HK-2 (cell line): ENCODE results near the gene AXIN2.
A peak's percentile ranks its signal among the peaks of the same experiment; 100 is the strongest.

ENCODE experiments used
- DNase-seq: peaks from one replicate; pipeline ENCODE4 v3.0.0-alpha.2; 2018; ENCODE audit not compliant: unreplicated experiment

Gene AXIN2

GRCh38 chr17:65556014-65556909, 5.2 kb downstream of the AXIN2 start:
- peak; percentile 78 for DNase-seq

GRCh38 chr17:65554553-65555223, 6.8 kb downstream of the AXIN2 start:
- no peak for DNase-seq

- DNase-seq: no peak
Measured at GRCh38 chr17:65553646-65554552, 7.5 kb downstream of the AXIN2 start.

GRCh38 chr17:65553009-65553645, 8.3 kb downstream of the AXIN2 start:
- DNase-seq: no peak

DNA sequence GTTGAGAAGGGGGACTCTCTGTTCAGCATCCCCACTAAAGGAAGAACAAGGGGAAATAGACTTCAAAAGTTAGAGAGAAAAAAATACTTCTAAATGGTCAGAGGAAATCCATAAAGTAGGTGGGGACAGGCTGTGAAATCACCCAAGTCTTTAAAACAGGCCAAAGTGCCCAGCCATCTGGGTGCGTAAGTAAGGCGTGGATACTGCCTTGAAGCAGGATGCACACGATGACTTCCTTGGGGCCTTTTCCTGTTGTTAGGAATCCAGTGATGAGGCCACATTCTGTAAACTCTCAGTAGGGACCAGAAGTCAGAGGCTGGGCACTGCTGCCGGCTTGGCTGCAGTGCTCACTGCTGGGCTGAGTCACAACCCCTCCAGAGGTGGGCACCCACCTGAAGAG, 9.2 kb downstream of the AXIN2 start:
- DNase-seq: no peak

- DNase-seq: no peak
Measured at GRCh38 chr17:65551267-65552040, 10.0 kb downstream of the AXIN2 start.

DNA sequence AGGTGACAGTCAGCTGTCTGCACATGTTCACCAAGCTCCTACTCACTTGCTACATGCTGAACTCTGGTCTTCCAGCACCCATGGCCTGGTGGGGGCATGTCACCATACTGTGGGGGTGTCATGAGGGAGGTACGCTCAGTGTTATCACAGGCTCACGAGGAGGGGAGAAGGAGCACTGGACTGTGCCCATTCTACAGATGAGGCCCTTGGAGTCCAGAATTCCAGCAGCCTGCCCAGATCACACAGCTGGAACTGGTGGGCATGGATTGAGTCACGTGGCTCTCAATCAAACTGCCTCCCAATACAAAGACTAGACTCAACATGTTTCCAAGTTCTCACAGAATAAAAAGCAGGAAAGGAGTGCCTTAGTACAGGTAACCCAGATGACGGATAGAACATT, 10.7 kb downstream of the AXIN2 start:
- DNase-seq: no peak

DNA sequence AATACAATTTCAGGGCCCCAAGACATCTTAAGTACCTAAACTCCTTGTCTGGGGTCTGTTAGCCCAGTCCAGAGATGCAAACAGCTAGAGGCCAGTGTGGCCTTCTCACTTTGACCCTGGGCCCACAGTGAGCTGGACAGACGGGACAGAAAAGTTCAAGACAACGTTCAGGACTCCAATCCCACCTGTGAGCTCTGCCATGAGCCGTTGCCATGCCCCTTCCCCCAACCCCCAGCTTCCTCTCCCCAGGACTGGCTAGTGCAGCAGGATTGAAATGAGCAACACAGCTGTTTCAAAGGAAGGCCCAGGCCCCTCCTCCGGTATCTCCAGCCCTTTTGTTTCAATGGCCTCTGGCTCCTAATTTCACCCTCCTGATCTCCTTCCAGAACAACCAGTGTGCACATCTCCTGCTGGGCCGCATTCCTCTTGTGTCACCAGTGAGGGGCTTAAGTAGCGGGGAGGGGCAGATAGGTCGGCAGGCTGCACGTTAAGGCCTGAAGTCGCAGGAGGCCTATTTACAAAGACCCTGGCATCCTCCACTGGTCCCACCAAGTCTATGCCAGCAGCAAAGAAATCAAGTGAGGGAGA, 11.3 kb downstream of the AXIN2 start:
- DNase-seq: no peak

DNA sequence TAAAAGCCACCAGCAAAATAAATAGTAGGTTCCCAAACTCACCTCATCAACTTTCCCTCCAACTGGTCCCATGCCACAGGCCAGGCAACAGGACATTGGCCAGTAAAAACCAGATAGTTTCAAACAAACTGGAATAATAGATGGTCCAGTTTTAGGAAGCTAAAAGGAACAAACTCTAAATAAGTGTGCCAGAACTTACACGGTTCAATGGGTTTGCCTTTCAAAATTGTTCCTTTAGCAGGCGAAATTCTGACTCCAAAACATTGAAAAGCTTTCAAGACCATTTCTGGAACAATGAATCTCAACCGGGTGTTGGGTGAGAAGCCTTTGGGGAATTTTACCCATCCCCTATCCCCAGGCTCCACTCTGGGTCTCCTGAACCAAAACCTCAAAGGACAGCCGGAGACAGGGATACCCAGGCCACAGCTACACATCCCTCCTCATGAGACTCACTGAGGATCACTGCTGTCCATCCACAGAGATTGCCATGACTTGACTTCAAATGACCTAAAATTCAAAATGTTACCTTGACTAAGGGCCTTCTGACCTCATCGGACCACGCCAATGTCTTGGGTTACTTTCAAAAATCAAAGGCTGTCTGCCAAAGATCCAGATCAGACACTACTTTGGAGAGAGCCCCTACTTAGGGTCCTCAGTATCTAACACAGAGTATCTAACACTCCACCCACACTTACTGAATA, 13.0 kb downstream of the AXIN2 start:
- DNase-seq: no peak

DNA sequence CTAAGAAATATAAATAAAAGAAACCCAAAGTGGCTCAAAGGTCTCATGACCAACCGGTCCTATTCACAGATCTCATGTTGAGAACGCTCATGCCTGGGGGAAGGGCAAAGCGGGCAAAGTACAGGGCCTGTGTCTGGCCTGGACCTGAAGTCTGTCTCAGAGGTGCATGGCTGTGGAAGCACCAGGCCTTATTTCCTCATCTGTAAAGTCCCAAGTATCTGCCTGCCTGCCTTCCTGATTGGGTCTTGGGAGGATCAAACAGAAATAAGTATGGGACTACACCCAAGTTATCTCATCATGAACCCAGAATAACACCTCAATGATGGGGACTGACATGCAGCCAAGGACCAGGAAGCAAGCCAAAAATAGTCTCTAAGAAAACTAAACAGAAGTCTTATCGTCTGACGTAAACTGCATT, 14.2 kb downstream of the AXIN2 start:
- DNase-seq: no peak

DNA sequence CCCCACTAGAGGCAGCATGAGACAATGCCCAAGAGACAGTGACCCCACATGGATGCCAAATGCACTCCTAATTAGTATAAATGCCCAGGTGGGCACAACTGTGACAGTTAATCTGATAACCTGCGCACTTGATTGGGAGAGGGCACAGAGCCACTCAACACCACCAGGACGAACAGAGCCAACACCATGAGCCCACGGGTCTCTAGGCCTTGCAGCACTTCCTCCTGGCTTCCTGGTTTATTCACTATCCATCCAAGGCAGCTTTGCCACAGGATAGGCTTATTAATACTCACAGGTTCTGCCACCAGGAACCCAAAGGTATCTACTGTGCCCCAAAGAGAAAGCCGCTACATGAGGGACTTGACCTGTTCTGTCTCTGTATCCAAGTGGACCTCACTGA, 14.9 kb downstream of the AXIN2 start:
- no peak for DNase-seq

DNA sequence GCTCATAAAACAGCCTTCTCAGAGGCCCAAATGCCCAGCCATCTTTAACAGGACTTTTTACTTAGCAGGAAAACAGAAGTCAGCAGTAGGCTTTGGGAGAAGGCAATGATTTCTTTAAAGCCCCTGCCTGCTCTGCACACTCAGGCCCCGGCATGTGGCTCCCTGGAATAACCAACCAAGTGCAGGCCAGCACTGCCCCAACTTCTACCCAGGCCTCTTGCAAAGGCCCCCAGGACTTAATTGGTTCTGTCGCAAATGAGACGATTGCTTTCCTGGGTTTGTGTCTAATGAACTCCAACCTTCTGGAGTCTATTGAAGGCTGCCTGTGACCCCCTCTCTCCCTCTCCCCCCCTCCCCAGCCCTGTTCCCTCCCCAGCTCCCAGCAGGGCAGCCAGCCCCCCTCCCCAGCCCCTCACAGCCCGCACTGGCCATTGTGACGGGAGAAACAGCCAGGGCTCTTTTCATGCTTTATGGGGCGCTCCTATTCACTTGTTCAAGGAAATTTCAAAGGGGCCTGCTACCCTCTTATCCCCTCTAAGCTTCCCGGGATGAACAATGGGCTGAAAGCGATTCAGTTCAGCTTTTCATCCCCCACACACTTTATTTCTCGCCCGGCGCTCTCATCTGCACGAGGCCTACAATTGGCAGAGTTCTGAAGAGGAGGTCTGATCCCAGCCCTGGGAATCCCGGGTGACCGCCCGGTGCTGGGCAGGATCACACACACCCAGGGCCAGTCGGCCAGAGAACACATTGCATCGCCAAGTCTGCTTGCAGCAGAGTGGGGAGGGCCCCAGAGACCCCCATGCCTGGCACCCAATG, 15.5 kb downstream of the AXIN2 start:
- DNase-seq: no peak

DNA sequence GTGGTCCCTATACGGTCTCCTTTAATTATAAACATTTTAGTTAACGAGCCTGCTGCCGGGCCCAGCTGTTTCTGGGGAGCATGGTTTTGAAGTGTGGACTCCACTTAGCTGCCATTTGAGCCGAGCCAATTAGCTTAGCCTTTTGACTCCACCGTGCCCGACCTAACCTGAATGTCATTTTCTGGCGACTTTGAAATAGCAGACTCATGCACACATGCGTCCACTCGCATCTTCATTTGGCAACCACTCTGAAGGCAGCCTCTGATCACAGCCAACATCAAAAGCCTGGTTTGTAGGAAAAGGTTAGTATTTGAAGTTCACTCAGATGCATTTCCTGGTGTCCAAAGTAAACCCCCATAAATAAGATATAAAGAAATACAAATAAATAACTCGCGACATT, 16.8 kb downstream of the AXIN2 start:
- no peak for DNase-seq

GRCh38 chr17:65542610-65543009, 18.8 kb downstream of the AXIN2 start:
- no peak for DNase-seq

DNA sequence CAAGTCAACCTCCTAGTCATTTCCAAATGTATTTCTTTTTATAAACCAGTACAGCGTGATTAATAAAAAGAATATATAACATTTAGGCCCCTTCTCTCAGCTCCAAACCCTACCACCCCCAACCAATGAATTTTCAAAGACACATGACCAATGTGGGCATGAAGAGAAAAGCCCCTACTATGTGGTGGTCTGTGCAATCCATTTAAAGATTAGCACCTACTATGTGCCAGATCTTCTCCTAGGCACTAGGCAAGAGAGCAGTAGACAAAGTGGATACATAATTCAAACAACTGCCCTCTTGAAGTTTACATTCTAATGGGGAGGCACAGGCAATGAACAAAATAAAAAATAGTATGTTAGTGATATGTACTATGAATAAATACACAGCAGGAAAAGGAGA, 19.4 kb downstream of the AXIN2 start:
- no peak for DNase-seq

- no peak for DNase-seq
Measured at GRCh38 chr17:65541453-65541852, 20.0 kb downstream of the AXIN2 start.

DNA sequence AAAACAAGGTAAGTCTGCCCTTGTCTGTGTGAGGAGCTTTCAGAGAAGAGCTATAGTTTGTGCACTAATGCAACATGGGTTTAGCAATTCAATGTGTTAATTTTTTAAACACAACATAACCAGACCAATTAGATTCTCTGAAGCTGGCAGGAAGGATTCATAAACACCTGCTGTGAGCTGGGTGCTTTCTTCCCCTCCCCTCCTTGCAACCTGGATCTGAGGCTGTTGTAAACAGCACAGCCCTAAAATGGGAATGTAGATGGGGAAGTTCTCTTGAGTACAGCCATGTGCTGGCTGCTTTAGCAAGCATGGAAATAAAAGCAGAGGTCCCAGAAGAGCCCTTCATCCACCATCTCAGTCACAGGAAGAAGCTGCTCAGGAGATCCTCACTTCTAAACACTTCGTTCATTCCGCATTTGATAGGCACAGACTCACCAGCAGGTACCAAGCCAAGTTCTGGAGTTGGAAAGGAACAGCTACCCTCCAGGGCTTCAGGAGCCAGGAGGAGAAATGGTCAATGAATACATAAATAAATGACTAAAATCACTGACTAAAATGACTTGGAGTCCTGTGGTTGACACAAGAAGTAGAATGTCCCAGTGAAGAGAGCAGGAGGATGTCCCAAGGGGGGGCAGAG, 21.7 kb downstream of the AXIN2 start:
- no peak for DNase-seq

DNA sequence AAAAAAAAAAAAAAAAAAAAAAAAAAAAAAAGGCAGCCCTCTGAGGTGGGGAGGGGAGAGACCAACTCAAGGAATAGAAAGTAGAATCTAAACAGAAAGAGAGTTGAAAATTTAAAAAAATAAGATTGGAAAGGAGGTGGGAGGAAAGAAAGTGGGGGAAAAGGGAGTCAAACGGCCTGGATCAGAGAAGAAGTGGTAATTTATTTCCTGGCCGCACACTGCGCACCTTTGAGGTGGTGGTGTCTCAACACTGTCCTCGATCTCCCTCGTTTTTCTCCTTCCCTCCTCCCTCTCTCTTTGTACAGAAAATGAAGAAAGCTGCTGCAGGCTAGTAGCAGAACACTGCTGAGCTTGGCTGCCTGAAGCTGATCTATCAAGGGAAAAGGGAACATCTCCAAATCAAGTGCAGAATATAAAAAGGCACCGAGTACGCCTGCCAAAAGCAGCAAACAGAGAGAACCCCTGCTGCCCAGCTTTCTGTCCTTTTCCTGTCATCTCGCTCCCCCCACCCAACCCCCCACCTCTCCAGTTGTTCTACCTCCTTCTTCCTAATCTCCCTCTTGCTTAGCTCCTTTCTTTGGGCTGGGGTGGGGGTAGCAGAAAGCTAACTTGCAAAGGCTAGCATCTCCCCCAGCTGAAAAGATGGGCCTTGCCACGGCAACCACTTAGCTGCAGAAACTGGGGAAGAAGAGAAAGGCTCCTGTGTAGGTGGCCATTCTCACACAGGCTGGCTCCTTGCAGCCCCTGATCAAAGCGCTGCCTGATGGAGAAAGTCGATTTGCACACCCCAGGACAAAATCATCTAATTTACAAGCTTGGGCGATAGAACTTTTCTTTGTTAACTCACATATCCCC, 22.5 kb downstream of the AXIN2 start:
- no peak for DNase-seq
